Brain microvascular endothelial cell (primary cell): ENCODE measurements around the gene ST3GAL2.

Experiments
- DNase-seq: peaks from one replicate; pipeline ENCODE4 v3.0.0-alpha.2; 2020
- H3K27ac ChIP-seq: fragments of 250-450 bp; sonication (Bioruptor Pico); 2 replicates; pipeline ENCODE4 v1.5.1; 2020; ENCODE audit warnings: mild to moderate bottlenecking, moderate library complexity
- H3K27me3 ChIP-seq: fragments of 250-450 bp; sonication (Bioruptor Pico); replicated peaks from 2 replicates; pipeline ENCODE4 v1.5.1; 2020; ENCODE audit warnings: mild to moderate bottlenecking
- H3K36me3 ChIP-seq: fragments of 250-450 bp; sonication (Bioruptor Pico); replicated peaks from 2 replicates; pipeline ENCODE4 v1.5.1; 2020; ENCODE audit warnings: mild to moderate bottlenecking
- H3K4me3 ChIP-seq: 2 replicates; pipeline ENCODE4 v1.5.1; 2011; ENCODE audit warnings: low read depth, mild to moderate bottlenecking, control low read depth, low read length, moderate library complexity
- in situ Hi-C: cut with HindIII; loops from 2 replicates; pipeline ENCODE4 v1.10.0; 2017; ENCODE audit warnings: low sequenced_read_pairs, low pct_ligation_motif_present
- TF ChIP-seq, protein P1 (sequence below): IDR thresholded peaks from 2 replicates; pipeline ENCODE4 v1.5.1; 2011; ENCODE audit warnings: low read depth, mild to moderate bottlenecking, moderate library complexity, low read length, control low read depth, inconsistent platforms; ENCODE audit errors: missing control alignments

Gene ST3GAL2

DNA sequence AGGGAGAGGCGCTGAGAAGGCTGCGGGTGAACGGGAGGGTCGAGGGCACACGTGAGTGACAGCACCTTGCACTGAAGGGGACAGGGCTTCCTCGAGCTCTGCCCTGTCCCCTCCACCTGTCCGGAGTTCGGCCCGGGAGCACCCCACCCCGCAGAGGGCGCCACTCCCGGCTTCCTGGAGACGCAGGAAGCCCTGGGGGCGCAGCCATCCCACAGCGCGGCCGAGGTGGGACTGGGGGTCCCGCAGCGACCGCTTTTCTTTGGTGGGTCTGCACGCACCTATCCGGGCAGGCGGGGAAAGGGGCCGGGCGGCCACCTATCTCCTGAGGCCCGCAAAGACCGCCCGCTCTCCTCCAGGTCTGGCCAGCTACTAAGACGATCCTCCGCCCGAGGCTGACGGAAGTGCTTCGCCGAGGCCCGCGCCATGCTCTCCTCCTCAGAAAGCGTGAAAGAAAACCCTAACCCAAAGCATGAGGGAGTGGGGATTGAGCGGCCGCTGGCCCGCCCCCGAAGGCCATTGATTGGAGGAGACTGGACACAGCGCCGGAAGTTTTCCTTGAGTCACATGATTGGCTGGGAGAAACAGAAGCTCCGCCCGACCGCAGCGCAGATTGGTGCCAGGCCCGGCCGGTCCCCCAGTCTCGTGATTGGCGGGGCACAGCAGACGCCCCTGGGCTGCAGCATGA, 57.8 kb downstream of the ST3GAL2 start:
- Histone ChIP-seq H3K27me3 (no peaks in the 10 kb centered on the region), H3K4me3 (peak overlapping the region; percentile 70), H3K36me3 (peaks cover 42% of the 10 kb centered on the region), H3K27ac (peak overlapping the region; percentile 59)
- in situ Hi-C loops: no loop called here
- TF ChIP-seq, protein P1, sequence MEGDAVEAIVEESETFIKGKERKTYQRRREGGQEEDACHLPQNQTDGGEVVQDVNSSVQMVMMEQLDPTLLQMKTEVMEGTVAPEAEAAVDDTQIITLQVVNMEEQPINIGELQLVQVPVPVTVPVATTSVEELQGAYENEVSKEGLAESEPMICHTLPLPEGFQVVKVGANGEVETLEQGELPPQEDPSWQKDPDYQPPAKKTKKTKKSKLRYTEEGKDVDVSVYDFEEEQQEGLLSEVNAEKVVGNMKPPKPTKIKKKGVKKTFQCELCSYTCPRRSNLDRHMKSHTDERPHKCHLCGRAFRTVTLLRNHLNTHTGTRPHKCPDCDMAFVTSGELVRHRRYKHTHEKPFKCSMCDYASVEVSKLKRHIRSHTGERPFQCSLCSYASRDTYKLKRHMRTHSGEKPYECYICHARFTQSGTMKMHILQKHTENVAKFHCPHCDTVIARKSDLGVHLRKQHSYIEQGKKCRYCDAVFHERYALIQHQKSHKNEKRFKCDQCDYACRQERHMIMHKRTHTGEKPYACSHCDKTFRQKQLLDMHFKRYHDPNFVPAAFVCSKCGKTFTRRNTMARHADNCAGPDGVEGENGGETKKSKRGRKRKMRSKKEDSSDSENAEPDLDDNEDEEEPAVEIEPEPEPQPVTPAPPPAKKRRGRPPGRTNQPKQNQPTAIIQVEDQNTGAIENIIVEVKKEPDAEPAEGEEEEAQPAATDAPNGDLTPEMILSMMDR: peak; percentile 48
- DNase-seq: peak; percentile 95

DNA sequence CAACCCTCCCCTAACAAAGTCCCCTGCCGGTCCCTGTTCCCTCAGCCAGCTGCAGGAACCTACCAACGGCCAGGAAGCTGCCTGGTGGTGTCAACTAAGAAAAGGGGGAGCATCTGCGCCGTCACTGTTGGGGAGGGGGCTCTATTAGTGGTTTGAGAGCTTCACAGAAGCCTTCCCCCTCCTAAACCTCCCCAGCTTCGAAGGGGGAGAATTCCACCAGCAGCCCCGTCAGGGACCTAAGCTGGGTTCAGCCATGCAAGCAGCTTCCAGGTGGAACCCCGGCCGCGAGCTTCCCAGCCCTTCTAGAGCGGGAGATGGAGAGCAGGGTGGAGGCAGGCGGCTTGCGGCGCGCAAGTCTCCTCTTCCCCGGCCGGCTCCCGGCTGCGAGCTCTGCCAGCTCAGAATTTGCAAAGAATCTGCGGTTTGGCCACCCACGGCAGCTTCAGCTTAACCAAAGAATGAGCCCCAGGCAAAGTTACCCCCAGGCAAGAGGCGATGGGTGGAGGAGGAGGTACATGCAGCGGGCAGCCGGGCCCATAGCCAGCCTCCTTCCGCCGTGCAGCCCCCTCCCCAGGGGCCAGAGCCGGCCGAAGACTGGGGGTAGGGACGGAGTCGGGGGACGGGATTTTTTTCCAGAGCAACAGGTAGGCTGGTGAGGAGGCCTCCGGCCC, 58.5 kb downstream of the ST3GAL2 start:
- TF ChIP-seq, protein P1: no peak
- Histone ChIP-seq H3K36me3 (peaks cover 37% of the 10 kb centered on the region), H3K4me3 (peak overlapping the region; percentile 70), H3K27me3 (no peaks in the 10 kb centered on the region), H3K27ac (peak overlapping the region; percentile 59)
- in situ Hi-C loops: no loop called here
- DNase-seq: peak; percentile 70

DNA sequence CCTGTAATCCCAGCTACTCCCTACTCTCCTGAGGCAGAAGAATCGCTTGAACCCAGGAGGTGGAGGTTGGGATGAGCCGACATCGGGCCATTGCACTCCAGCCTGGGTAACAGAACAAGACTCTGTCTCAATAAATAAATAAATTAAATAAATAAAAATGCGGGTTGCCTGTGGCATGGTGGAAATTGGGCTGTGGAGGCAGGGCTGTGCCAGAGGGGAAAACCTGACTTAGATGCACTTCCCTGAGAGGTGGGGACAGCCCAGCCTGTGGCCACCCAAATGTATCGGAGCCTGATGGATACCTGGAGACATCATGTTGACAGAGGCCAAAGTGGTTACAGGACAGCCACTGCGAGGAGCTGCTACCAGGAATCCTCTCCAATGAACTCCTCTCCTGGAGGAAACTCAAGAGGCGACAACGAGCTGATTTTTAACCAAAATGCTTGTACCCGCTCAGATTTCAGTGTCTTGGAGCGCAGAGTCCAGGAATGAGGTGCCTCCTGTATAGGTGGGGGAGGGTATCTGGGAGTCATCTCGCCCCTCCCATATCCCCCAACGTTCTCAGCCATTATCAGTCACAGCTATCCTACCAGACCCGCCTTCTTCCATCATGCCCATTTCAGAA, 59.9 kb downstream of the ST3GAL2 start:
- in situ Hi-C loops: no loop called here

DNA sequence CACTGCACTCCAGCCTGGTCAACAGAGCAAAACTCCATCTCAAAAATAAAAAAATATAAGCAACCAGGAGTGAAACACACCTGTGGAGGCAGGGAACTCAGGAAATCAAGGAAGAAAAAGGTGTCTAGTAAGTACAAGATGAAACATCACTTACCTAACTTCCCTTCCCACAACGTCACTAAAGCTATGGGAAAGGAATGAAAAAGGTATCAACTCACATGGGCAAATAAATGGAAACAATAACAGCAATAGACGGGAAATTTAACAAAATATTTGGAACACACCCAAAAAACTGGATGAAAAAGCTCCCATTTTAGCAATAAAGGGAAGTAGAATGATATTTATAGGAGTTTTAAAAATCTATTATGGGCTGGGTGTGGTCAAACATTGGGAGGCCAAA, 61.1 kb downstream of the ST3GAL2 start:
- TF ChIP-seq, protein P1: no peak
- in situ Hi-C loops: no loop called here
- no peaks in the 10 kb centered on the region for H3K27me3 ChIP-seq
- peaks cover 29% of the 10 kb centered on the region for H3K36me3 ChIP-seq
- H3K4me3 ChIP-seq: no peak overlapping the region
- no peak for DNase-seq
- H3K27ac ChIP-seq: no peak overlapping the region

More for the DNA sequence above, 59.9 kb downstream of the ST3GAL2 start:
- H3K27ac ChIP-seq: no peak overlapping the region
- DNase-seq: no peak
- H3K4me3 ChIP-seq: no peak overlapping the region
- peaks cover 29% of the 10 kb centered on the region for H3K36me3 ChIP-seq
- TF ChIP-seq, protein P1: no peak
- no peaks in the 10 kb centered on the region for H3K27me3 ChIP-seq

DNA sequence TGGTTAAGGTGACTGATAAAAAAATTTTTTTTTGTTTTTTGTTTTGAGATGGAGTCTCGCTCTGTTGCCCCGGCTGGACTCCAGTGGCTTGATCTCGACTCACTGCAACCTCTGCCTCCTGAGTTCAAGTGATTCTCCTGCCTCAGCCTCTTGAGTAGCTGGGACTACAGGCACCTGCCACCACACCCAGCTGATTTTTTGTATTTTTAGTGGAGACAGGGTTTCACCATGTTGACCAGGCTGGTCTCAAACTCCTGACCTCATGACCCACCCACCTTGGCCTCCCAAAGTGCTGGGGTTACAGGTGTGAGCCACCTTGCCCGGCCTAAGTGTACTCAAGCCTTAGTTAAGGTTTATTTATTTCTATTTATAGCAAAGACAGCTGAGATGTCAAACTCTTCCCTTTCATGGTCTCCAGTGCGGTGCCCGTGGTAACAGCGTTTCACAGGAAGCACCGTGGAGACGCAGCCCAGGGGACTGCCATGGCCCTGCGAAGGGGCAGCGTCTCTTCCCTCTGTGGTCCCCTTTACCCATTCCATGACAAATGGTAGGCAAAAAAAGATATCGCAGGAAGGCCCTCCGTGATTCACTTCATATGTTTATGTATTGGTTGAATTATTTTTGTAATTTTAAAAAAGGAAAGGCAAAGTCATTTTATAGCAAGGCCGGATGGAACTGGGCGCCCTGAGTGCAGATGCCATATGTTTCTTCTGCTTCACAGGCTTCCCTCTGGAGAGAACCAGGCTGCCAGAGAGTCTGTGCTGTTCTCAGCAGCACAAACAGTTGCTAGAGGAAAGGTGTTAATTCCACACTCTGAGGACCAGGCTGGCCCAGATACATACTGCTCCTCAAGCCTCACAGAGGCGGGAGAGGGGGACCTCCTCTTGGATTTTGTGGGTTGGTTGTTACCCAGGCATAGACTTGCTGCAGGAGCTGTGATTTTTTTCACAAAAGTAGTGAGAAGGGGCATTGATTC, 63.0 kb downstream of the ST3GAL2 start:
- no peak overlapping the region for H3K4me3 ChIP-seq
- TF ChIP-seq, protein P1: no peak
- H3K27ac ChIP-seq: no peak overlapping the region
- H3K36me3 ChIP-seq: peaks cover 31% of the 10 kb centered on the region
- in situ Hi-C loops: no loop called here
- H3K27me3 ChIP-seq: no peaks in the 10 kb centered on the region
- no peak for DNase-seq
